ENCODE data around the gene DIPK1B.

GRCh38 chr9:136695435-136695895 is 16.9 kb upstream of the DIPK1B start:
- TF ChIP-seq CTCF (IDR thresholded peaks at IDR 0.05; ENCODE audit: poor library complexity, severe bottlenecking) (no peak), EZH2 (IDR thresholded peaks at IDR 0.05; ENCODE audit: borderline replicate concordance, insufficient read depth, low read length, poor library complexity, severe bottlenecking) (no peak), EP300 (conservative IDR thresholded peaks at IDR 0.05; ENCODE audit: poor library complexity, severe bottlenecking) (no peak)

All from neural cell (in vitro differentiated cells).